H9 (cell line): ENCODE measurements around the gene TEX54. TPM values are rescaled to one million over a fixed set of nuclear protein-coding genes. Genes with fewer than 3 reads are reported as not detected.
A peak's percentile ranks its signal among the peaks of the same experiment; 100 is the strongest.

Experiments
- DNase-seq: peaks from one replicate; pipeline ENCODE4 v3.0.0-alpha.2; 2017
- H2AFZ ChIP-seq: one replicate; pipeline ENCODE4 v1.6.1; 2013; ENCODE audit warnings: mild to moderate bottlenecking, low read length, control low read depth, moderate library complexity
- H2AK5ac ChIP-seq: 2 replicates; pipeline ENCODE4 v1.6.1; 2013; ENCODE audit warnings: low read length, control low read depth, mixed read lengths; ENCODE audit not compliant: insufficient read length
- H2BK120ac ChIP-seq: one replicate; pipeline ENCODE4 v1.6.1; 2013; ENCODE audit warnings: low read depth, mild to moderate bottlenecking, low read length, control low read depth, inconsistent platforms; ENCODE audit not compliant: poor library complexity, severe bottlenecking
- H2BK12ac ChIP-seq: 2 replicates; pipeline ENCODE4 v1.6.1; 2013; ENCODE audit warnings: low read length, control low read depth, mixed read lengths, low read depth; ENCODE audit not compliant: insufficient read length
- H2BK15ac ChIP-seq: 2 replicates; pipeline ENCODE4 v1.6.1; 2013; ENCODE audit warnings: low read depth, low read length, control low read depth
- H2BK20ac ChIP-seq: one replicate; pipeline ENCODE4 v1.6.1; 2013; ENCODE audit warnings: low read depth, mild to moderate bottlenecking, low read length, control low read depth, inconsistent platforms; ENCODE audit not compliant: poor library complexity, severe bottlenecking
- H2BK5ac ChIP-seq: 2 replicates; pipeline ENCODE4 v1.6.1; 2013; ENCODE audit warnings: low read length, control low read depth, mixed read lengths; ENCODE audit not compliant: insufficient read length
- H3K14ac ChIP-seq: 2 replicates; pipeline ENCODE4 v1.6.1; 2013; ENCODE audit warnings: low read length, control low read depth; ENCODE audit not compliant: insufficient read depth
- H3K18ac ChIP-seq: 2 replicates; pipeline ENCODE4 v1.6.1; 2013; ENCODE audit warnings: low read depth, mild to moderate bottlenecking, mixed read lengths, low read length, control low read depth; ENCODE audit not compliant: insufficient read length
- H3K23ac ChIP-seq: 2 replicates; pipeline ENCODE4 v1.6.1; 2013; ENCODE audit warnings: low read length, control low read depth, mixed read lengths, low read depth; ENCODE audit not compliant: insufficient read length
- H3K23me2 ChIP-seq: 2 replicates; pipeline ENCODE4 v1.6.1; 2013; ENCODE audit warnings: low read depth, mild to moderate bottlenecking, mixed read lengths, low read length, control low read depth; ENCODE audit not compliant: insufficient read length, poor library complexity, severe bottlenecking
- H3K27ac ChIP-seq: 2 replicates; pipeline ENCODE4 v1.5.1; 2013; ENCODE audit warnings: low read length, control low read depth, mixed read lengths, low read depth; ENCODE audit not compliant: insufficient read length
- H3K27me3 ChIP-seq: 2 replicates; pipeline ENCODE4 v1.6.1; 2013; ENCODE audit warnings: low read length, control low read depth, inconsistent platforms; ENCODE audit not compliant: insufficient read depth
- H3K4ac ChIP-seq: 2 replicates; pipeline ENCODE4 v1.6.1; 2013; ENCODE audit warnings: low read depth, mild to moderate bottlenecking, control low read depth, inconsistent platforms, low read length, moderate library complexity
- H3K4me1 ChIP-seq: 2 replicates; pipeline ENCODE4 v1.6.1; 2013; ENCODE audit warnings: low read length, control low read depth, inconsistent platforms; ENCODE audit not compliant: insufficient read depth
- H3K4me2 ChIP-seq: 2 replicates; pipeline ENCODE4 v1.6.1; 2013; ENCODE audit warnings: low read length, control low read depth, mixed read lengths; ENCODE audit not compliant: insufficient read length, insufficient read depth
- H3K56ac ChIP-seq: 2 replicates; pipeline ENCODE4 v1.6.1; 2013; ENCODE audit warnings: low read depth, mild to moderate bottlenecking, mixed read lengths, low read length, control low read depth; ENCODE audit not compliant: insufficient read length
- H3K79me1 ChIP-seq: 2 replicates; pipeline ENCODE4 v1.6.1; 2013; ENCODE audit warnings: low read depth, mild to moderate bottlenecking, moderate library complexity, low read length, control low read depth, inconsistent platforms; ENCODE audit not compliant: insufficient read depth, poor library complexity, severe bottlenecking
- H3K79me2 ChIP-seq: 2 replicates; pipeline ENCODE4 v1.6.1; 2013; ENCODE audit warnings: low read length, control low read depth, inconsistent platforms; ENCODE audit not compliant: insufficient read depth
- H3K9ac ChIP-seq: 2 replicates; pipeline ENCODE4 v1.6.1; 2013; ENCODE audit warnings: low read length, control low read depth, mixed read lengths; ENCODE audit not compliant: insufficient read length; ENCODE audit errors: extremely low read depth
- H3K9me3 ChIP-seq: one replicate; pipeline ENCODE4 v1.6.1; 2013; ENCODE audit warnings: low read depth, low read length, inconsistent platforms; ENCODE audit not compliant: control insufficient read depth
- H3T11ph ChIP-seq: one replicate; pipeline ENCODE4 v1.6.1; 2013; ENCODE audit warnings: mild to moderate bottlenecking, low read length, control low read depth, inconsistent platforms
- H4K20me1 ChIP-seq: one replicate; pipeline ENCODE4 v1.6.1; 2013; ENCODE audit not compliant: control insufficient read depth, insufficient read length, insufficient read depth
- H4K5ac ChIP-seq: 2 replicates; pipeline ENCODE4 v1.6.1; 2013; ENCODE audit warnings: low read depth, mild to moderate bottlenecking, mixed read lengths, low read length, control low read depth; ENCODE audit not compliant: insufficient read length
- H4K8ac ChIP-seq: replicated peaks from 2 replicates; pipeline ENCODE4 v1.6.1; 2013; ENCODE audit warnings: low read length, control low read depth, mixed read lengths, low read depth; ENCODE audit not compliant: insufficient read length
- H4K91ac ChIP-seq: 2 replicates; pipeline ENCODE4 v1.6.1; 2013; ENCODE audit warnings: low read depth, mild to moderate bottlenecking, moderate library complexity, mixed read lengths, low read length, control low read depth; ENCODE audit not compliant: insufficient read length
- H3K27ac Mint-ChIP-seq, 3 experiments: 2 replicates in 2 of 3; 3 replicates in 1 of 3; pipeline ENCODE4 v1.8.0; 2020 to 2021; ENCODE audit warnings: mixed read lengths in 3 of 3, mild to moderate bottlenecking in 1 of 3, moderate library complexity in 1 of 3
- H3K27me3 Mint-ChIP-seq: 2 replicates; pipeline ENCODE4 v1.8.0; 2021; ENCODE audit warnings: low read depth, mild to moderate bottlenecking, moderate library complexity, mixed read lengths
- H3K36me3 Mint-ChIP-seq, 3 experiments: 2 replicates in 2 of 3; 3 replicates in 1 of 3; pipeline ENCODE4 v1.8.0; 2020 to 2021; ENCODE audit warnings: low read depth in 3 of 3, mixed read lengths in 3 of 3; ENCODE audit not compliant: insufficient read depth in 1 of 3
- H3K4me1 Mint-ChIP-seq, 2 experiments: 2 replicates each; pipeline ENCODE4 v1.8.0; 2020; ENCODE audit warnings: mixed read lengths in 2 of 2
- H3K4me3 Mint-ChIP-seq, 2 experiments: 2 replicates in 1 of 2; 3 replicates in 1 of 2; pipeline ENCODE4 v1.8.0; 2020 to 2021; ENCODE audit warnings: mild to moderate bottlenecking in 2 of 2, mixed read lengths in 2 of 2, moderate library complexity in 1 of 2
- H3K9me3 Mint-ChIP-seq, 2 experiments: 2 replicates in 1 of 2; 3 replicates in 1 of 2; pipeline ENCODE4 v1.8.0; 2020; ENCODE audit warnings: mild to moderate bottlenecking in 2 of 2, mixed read lengths in 2 of 2, moderate library complexity in 1 of 2
- CTCF ChIP-seq: fragments of 200-600 bp; sonication (generic); conservative IDR thresholded peaks from 3 replicates; pipeline ENCODE4 v1.8.0; 2021; ENCODE audit warnings: antibody characterized with exemption, mild to moderate bottlenecking
- WGBS: extraction: QIAGEN DNeasy Blood & Tissue Kit; methylation state at CpG from one replicate; pipeline ENCODE4 v1.1.7; 2013; ENCODE audit warnings: missing lambda C conversion rate, low lambda C conversion rate, mixed read lengths; ENCODE audit not compliant: insufficient read length; ENCODE audit errors: extremely low coverage; 5-methylcytosine and 5-hydroxymethylcytosine counted together
- total RNA-seq: library from RNA; stranded (reverse); gene quantifications from 2 replicates; pipeline ENCODE4 v1.2.1, GENCODE V29; 2021

The TEX54 gene
- total RNA-seq, 1 experiment from 2014 or later = 1.2 TPM

DNA sequence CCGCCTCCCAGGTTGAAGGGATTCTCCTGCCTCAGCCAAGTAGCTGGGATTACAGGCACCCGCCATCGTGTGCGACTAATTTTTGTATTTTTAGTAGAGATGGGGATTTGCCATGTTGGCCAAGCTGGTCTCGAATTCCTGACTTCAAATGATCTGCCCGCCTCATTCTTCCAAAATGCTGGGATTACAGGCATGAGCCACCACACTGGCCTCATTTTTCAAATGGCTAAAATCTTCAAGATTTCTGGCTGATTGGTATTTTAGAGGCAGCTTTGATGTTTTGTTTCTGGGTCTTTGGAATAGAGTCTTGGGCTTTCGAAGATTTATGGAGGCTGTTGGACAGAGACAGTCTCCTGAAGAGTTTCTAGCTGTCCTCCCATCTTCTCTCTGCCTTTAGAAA is 42.2 kb upstream of the TEX54 start:
- H3K9ac ChIP-seq = no peak overlapping the region
- H3K4ac ChIP-seq = no peak overlapping the region
- no CpG with 5 or more reads among the region's 7 CpGs for WGBS
- DNase-seq = no peak
- H4K91ac ChIP-seq = no peak overlapping the region
- no peak overlapping the region for H3K4me3 Mint-ChIP-seq
- H4K8ac ChIP-seq = no peak overlapping the region
- H4K5ac ChIP-seq = no peak overlapping the region
- H3K18ac ChIP-seq = no peak overlapping the region
- H3K23me2 ChIP-seq = no peaks in the 10 kb centered on the region
- H3K4me1 ChIP-seq = no peaks in the 10 kb centered on the region; the same call in 1 of the 2 replicates
- no peak overlapping the region for H3T11ph ChIP-seq
- peaks cover 7 to 14% of the 10 kb centered on the region in 2 experiments for H3K4me1 Mint-ChIP-seq
- H2AFZ ChIP-seq = no peak overlapping the region
- H2BK20ac ChIP-seq = no peak overlapping the region
- no peak overlapping the region for H3K4me2 ChIP-seq
- peaks cover 26 to 78% (median 57%) of the 10 kb centered on the region in 3 experiments; a peak in 6 of 7 replicates for H3K36me3 Mint-ChIP-seq
- no peak overlapping the region for H2BK12ac ChIP-seq
- H3K79me1 ChIP-seq = peaks cover 10% of the 10 kb centered on the region
- peaks cover 6% of the 10 kb centered on the region; the same call in 1 of the 2 replicates for H3K79me2 ChIP-seq
- no peak overlapping the region for H3K23ac ChIP-seq
- H3K27me3 Mint-ChIP-seq = no peaks in the 10 kb centered on the region
- H4K20me1 ChIP-seq = no peaks in the 10 kb centered on the region
- H3K9me3 Mint-ChIP-seq = no peaks in the 10 kb centered on the region
- no peak overlapping the region for H2BK120ac ChIP-seq
- no peak overlapping the region for H3K14ac ChIP-seq
- H2BK5ac ChIP-seq = no peak overlapping the region
- no peak overlapping the region for H2AK5ac ChIP-seq
- no peak overlapping the region for H2BK15ac ChIP-seq
- H3K27ac Mint-ChIP-seq = peak overlapping the region in 2 of 3 experiments; percentile 89 to 91; a peak in 4 of 7 replicates
- H3K27me3 ChIP-seq = no peaks in the 10 kb centered on the region
- no peaks in the 10 kb centered on the region for H3K9me3 ChIP-seq
- H3K27ac ChIP-seq = no peak overlapping the region
- H3K56ac ChIP-seq = no peak overlapping the region
- no peak for TF ChIP-seq CTCF
